ENCODE results near the gene GNA15. TPM values are rescaled to one million over a fixed set of nuclear protein-coding genes. Genes with fewer than 3 reads are reported as not detected.

Gene GNA15
- total RNA-seq, 1 donor from 2014 or later: 0.80 TPM

DNA sequence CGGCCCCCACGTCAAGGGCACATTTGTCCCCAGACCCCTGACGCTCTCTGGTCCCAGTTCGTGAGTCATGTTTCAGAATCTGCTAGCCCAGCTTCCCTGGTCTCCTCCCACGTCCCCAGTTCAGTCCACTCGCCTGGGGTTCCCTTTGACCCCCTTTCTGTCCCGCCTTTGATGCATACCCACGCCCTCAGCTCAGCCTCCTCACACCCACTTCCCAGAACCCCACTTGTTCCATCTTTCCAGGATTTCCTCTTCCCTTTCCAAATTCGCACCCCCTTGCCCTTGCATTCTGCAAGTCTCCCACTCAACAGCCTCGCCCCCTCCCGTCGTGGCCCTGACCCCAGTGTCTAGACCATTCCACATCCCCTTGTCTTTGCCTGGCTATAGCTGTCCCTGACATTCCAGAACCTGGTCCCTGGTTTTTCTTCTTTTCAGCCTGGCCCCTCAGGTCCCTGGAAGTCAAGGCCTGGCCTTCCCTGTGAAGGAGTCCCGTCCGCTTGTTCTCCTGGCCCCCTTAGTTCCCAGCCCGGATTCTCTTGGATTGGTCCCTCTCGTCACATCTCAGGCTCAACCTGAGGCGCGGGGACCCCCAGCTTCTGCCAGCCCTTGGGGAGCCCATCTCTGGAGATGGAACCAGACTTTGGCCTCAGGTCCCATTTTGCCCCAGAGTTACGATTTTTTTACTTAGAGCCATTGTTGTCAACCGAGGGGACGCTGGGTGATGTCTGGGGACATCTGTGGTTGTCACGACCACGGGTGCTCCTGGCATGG, 51.2 kb downstream of the GNA15 start:
- POLR2A ChIA-PET: interaction anchor here (0.8 to 3.5 kb wide), 2 partner anchors 18 to 236 kb away, joined by 3 to 25 read pairs; no protein-coding TSS in a partner anchor
- H3K4me3 Mint-ChIP-seq: peak overlapping the region; percentile 86
- intact Hi-C loops (cut with micrococcal nuclease): loop anchor here (10.0 kb wide), 2 partner anchors 388 to 1102 kb away; partner anchors contain the start of gene HMG20B
- DNase-seq (no peak), ATAC-seq (ENCODE audit: low read depth) (no peak)
- H3K27me3 Mint-ChIP-seq: no peaks in the 10 kb centered on the region
- peaks cover 29% of the 10 kb centered on the region for H3K36me3 Mint-ChIP-seq (ENCODE audit: low read depth)
- CTCF ChIA-PET: interaction anchor here (1.1 to 1.2 kb wide), 2 partner anchors 23 to 37 kb away, joined by 3 read pairs; no protein-coding TSS in a partner anchor
- H3K4me1 Mint-ChIP-seq: peaks cover 67% of the 10 kb centered on the region
- H3K9me3 Mint-ChIP-seq: no peaks in the 10 kb centered on the region
- TF ChIP-seq, protein P1, sequence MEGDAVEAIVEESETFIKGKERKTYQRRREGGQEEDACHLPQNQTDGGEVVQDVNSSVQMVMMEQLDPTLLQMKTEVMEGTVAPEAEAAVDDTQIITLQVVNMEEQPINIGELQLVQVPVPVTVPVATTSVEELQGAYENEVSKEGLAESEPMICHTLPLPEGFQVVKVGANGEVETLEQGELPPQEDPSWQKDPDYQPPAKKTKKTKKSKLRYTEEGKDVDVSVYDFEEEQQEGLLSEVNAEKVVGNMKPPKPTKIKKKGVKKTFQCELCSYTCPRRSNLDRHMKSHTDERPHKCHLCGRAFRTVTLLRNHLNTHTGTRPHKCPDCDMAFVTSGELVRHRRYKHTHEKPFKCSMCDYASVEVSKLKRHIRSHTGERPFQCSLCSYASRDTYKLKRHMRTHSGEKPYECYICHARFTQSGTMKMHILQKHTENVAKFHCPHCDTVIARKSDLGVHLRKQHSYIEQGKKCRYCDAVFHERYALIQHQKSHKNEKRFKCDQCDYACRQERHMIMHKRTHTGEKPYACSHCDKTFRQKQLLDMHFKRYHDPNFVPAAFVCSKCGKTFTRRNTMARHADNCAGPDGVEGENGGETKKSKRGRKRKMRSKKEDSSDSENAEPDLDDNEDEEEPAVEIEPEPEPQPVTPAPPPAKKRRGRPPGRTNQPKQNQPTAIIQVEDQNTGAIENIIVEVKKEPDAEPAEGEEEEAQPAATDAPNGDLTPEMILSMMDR (IDR thresholded peaks at IDR 0.05): no peak
- peak overlapping the region; percentile 56 for H3K27ac Mint-ChIP-seq

- ChIA-PET POLR2A (interaction anchor here (0.5 kb wide), 1 partner anchor 31 kb away, joined by 7 read pairs; no protein-coding TSS in a partner anchor), CTCF (no interaction called here)
- H3K9me3 Mint-ChIP-seq: no peaks in the 10 kb centered on the region
- H3K36me3 Mint-ChIP-seq (ENCODE audit: low read depth): peaks cover 31% of the 10 kb centered on the region
- DNase-seq: no peak
- ATAC-seq (ENCODE audit: low read depth): no peak
- H3K4me1 Mint-ChIP-seq: peaks cover 61% of the 10 kb centered on the region
- H3K27ac Mint-ChIP-seq: no peak overlapping the region
- H3K4me3 Mint-ChIP-seq: peak overlapping the region; percentile 41
- TF ChIP-seq, protein P1 (IDR thresholded peaks at IDR 0.05): no peak
- intact Hi-C loops (cut with micrococcal nuclease): loop anchor here (10.0 kb wide), 2 partner anchors 387 to 1103 kb away; partner anchors contain the start of gene HMG20B
- H3K27me3 Mint-ChIP-seq: no peaks in the 10 kb centered on the region
Measured at GRCh38 chr19:3187662-3188511, 52.1 kb downstream of the GNA15 start.

DNA sequence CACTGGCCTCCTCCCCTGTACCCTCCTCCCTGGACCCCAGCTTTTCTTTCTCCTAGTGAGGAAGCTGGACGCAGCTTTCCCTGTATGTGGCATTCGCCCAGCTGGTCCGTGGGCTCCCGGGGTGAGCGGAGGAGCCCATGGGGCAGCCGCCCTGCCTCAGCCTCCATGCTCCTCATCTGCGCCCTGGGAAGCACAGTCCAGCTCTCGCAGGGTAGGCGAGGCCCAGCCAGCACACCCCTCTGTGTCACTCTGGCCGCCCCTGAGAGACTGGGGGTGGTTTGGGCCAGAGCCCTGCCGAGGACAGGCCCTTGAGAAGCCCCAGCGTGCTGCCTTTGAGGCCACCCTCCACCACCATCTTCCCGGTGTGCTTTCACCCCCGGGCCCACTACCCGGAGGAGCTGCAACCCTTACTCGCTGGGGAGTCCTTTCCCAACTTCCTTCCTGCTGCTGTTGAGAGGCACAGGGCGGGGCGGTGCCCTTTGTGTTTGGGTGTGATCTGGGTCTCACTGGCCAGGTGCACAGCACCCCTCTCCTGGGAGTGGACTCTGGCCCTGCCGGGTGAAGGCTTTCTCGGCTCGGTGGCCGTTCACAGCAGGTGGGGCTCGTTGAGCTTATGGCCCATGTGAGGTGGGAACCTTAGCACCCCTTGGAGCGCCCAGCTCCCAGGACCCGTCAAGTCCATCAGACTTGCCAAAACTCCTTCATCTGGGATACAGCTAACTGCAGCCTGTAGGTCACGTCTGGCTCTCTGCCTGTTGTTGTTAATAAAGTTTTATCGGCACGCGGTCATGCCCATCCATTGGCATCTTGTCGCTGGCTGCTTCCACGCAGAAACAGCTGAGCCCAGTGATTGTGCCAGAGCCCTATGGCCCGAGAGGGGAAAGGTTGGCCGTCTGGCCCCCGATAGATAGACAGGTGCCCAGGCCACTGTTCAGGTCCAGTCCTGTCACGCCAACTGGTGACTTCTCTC, 53.1 kb downstream of the GNA15 start:
- H3K36me3 Mint-ChIP-seq (ENCODE audit: low read depth): peaks cover 33% of the 10 kb centered on the region
- no peaks in the 10 kb centered on the region for H3K27me3 Mint-ChIP-seq
- DNase-seq (no peak), ATAC-seq (ENCODE audit: low read depth) (no peak)
- no peaks in the 10 kb centered on the region for H3K9me3 Mint-ChIP-seq
- intact Hi-C loops (cut with micrococcal nuclease): loop anchor here (10.0 kb wide), 2 partner anchors 386 to 1104 kb away; partner anchors contain the start of gene HMG20B
- ChIA-PET CTCF (no interaction called here), POLR2A (interaction anchor here (0.5 kb wide), 1 partner anchor 30 kb away, joined by 7 read pairs; no protein-coding TSS in a partner anchor)
- peaks cover 57% of the 10 kb centered on the region for H3K4me1 Mint-ChIP-seq
- TF ChIP-seq, protein P1 (IDR thresholded peaks at IDR 0.05): no peak
- no peak overlapping the region for H3K27ac Mint-ChIP-seq
- peak overlapping the region; percentile 41 for H3K4me3 Mint-ChIP-seq

DNA sequence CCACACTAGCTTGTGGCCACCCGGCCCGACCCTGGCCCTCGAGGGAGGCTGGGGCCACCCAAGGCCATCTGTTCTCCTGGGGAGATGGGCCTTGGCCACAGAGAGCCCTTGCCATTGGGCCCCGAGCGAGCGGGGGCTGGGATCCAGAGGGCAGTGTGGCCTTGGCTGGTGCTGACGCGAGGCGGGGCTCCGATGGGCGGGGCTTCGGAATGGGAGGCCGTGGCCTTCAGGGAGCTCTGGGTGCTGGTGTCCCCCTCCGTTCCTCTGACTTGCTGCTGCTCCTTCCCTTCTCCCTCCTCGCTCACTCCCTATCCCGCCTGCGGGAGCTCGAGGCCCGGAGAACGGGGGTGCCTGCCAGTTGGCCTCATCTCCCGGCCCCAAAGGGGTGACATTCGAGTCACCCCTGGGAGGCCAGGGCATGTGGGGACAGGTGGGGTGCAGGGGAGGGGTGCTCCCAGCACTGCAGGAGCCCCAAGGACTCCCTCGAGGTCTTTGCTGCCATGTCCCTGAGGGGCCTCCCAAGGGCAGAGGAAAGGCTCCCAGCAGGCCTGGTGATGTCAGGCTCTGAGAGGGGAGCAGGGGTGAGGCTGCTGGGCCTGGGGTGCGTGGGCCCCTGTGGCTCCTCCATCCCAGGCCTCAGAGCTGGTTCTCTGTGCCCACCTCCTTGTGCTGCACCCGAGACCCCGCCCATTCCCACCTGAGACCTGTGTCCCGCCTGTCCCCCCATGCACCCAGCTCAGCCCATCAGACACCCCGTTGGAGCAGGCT, 54.1 kb downstream of the GNA15 start:
- TF ChIP-seq, protein P1 (IDR thresholded peaks at IDR 0.05): no peak
- CTCF ChIA-PET: no interaction called here

More for the DNA sequence above, 54.1 kb downstream of the GNA15 start:
- H3K9me3 Mint-ChIP-seq: peaks cover 2% of the 10 kb centered on the region
- ATAC-seq (ENCODE audit: low read depth): no peak
- H3K27me3 Mint-ChIP-seq: no peaks in the 10 kb centered on the region
- intact Hi-C loops (cut with micrococcal nuclease): loop anchor here (10.0 kb wide), 2 partner anchors 385 to 1105 kb away; partner anchors contain the start of gene HMG20B
- no peak for DNase-seq
- no peak overlapping the region for H3K4me3 Mint-ChIP-seq
- H3K36me3 Mint-ChIP-seq (ENCODE audit: low read depth): peaks cover 36% of the 10 kb centered on the region
- peaks cover 47% of the 10 kb centered on the region for H3K4me1 Mint-ChIP-seq
- POLR2A ChIA-PET: no interaction called here
- no peak overlapping the region for H3K27ac Mint-ChIP-seq
